Measurements from ENCODE around the gene OR6N1.

The OR6N1 gene, protein sequence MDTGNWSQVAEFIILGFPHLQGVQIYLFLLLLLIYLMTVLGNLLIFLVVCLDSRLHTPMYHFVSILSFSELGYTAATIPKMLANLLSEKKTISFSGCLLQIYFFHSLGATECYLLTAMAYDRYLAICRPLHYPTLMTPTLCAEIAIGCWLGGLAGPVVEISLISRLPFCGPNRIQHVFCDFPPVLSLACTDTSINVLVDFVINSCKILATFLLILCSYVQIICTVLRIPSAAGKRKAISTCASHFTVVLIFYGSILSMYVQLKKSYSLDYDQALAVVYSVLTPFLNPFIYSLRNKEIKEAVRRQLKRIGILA

DNA sequence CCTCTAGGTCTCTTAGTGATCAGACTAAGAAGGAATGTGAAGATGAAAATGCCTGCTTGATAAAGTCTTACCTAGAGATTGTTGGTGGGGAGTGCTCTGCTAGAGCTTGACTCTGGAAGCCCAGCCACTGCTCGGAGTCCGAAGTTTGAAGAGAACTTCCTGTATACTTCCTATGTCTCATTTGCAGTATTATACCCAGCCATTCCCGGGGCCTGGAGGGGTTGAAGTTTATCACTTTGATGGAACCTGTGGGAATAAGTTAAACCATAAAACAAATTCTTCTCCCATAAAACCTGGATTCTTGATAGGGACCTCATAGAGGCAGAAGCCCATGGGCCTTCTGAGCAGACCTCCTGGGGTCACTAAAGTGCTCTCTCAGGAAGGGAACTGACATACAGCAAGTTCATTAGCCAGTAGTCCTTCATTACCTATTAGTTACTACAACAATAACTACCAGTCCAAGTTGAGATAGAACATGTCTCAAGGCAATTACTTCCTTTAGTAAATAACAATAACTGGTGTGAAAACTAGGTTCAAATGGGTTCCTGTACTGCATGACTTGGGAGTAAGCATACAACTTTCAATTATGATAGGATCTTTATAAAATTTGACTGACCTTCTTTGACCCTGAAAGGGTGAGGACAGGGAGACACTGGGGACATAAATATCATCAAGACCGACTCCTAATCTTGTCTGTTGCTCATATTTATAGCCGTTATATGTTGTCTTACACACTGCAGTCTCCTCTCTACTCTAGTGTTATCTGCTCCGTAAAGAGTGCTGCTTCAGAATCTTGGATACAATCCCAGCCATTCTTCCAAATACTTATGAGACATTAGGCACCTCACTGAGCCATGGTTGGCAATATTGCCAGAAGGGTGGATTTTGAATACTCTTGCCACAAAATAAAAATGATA, at the start of gene OR6N1:
Gene OR6N1, minus strand, starts transcription at position 246 of the 917 bp plus-strand sequence. CDS start 5,513 bp downstream, outside the sequence.
- DNase-seq (ENCODE audit: low read depth in 2 of 2), result no peak

DNA sequence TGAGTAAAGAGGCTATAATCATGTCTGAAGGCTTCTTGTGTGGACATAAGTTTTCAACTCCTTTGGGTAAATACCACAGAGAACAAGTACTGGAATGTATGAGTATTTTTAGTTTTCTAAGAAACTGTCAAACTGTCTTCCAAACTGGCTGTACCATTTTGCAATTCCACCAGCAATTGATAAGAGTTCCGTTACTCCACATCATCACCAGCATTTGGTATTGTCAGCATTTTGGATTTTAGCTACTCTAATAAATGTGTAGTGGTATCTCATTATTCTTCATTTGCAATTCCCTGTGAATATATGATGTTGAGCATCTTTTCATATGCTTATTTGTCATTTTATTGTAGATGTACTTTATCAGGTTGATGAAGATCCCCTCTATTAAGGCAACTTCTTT, 49.7 kb upstream of the OR6N1 start:
- no peak for DNase-seq (ENCODE audit: low read depth in 2 of 2)

DNA sequence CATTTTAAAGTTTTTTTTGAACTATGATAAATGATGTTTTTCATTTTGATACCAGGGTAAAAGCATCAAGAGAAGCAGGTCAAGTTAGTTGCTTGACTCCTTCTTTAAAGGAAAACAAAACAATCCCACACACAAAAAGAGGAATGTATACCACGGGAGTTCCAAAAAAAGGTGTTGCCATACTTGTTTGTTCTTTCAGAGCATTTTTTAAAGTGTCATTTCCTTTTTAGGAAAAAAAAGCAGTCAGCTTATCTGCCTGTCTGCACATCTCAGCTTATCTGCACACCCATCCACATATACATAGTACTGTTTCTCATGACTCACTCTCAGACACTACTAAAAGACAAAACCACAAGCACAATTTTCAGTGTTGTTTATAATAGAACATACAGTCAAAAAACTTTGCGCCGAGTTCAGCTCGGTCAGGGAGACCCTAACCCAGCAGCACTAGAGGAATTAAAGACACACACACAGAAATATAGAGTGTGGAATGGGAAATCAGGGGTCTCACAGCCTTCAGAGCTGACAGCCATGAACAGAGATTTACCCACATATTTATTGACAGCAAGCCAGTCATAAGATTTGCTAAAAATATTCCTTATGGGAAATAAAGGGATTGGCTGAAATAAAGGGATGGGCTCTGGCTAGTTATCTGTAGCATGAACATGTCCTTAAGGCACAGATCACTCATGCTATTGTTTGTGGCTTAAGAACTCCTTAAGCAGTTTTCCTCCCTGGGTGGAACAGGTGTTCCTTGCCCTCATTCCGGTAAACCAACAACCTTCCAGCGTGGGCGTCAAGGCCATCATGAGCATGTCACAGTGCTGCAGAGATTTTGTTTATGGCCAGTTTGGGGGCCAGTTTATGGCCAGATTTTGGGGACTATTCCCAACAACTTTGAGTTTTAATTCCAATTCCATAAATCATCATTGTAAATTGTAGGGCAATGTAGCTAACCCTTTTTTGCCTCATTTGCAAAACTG, 47.8 kb upstream of the OR6N1 start:
- peak; percentile 0 to 7 for DNase-seq (ENCODE audit: low read depth in 2 of 2)

DNA sequence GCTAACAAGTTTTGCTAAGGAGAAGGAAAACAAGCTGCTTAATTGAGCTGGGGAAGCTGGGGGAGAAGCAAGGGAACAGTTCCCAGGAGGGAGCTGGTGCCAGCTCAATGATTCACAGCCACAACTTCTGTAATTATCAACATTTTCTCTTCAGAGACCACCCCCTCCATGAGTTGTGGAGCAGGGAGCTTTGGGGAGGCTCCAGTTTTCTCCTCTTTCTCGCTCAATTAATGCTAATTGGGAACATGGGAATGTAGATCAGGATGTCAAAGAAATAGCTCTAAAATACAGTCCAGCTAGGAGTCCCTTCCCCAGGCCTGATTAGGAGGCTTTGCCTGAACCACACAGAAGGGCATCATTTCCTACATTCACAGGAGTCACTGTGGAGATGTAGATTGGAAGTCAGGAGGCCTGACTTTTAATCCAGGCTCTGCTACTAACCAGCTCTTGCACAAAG, 47.0 kb upstream of the OR6N1 start:
- DNase-seq (ENCODE audit: low read depth in 2 of 2), result no peak

DNA sequence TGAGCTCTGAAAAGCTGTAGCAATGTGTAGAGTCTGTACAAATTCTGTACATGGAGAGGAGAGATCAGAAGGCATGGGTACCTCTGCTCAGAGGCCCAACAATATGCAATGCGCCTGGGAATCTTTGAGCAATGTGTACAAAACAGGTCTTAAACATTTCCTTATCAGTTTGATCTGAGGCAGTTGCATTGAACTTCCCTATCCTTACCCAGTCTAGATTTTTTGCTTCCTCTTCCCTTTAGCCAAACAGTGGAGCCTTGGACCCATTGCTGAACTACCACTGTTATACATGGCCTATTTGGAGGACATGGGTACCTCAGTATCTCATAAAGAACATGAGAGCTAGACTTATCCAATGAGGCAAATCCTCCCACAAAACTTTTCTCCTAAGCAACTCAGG, 46.6 kb upstream of the OR6N1 start:
- no peak for DNase-seq (ENCODE audit: low read depth in 2 of 2)

DNA sequence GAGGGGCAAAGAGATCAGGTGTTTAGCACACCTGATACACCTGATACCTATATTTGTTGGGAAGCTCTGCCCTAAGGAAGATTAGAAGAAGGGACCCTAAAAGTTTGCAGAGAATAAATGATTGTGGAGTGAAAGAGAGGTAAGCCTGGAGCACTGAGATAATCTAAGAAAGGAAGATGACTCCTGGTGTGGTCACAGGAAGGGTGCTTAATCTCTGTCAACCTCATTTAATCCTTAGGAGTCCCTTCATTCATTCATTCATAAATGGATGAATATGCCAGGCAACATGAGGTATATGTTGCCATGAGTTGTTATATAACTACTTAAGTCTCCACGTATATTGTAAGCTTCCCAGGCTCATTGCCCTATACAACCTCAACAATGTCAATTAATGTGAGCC, 43.0 kb upstream of the OR6N1 start:
- DNase-seq (ENCODE audit: low read depth in 2 of 2), result no peak

DNA sequence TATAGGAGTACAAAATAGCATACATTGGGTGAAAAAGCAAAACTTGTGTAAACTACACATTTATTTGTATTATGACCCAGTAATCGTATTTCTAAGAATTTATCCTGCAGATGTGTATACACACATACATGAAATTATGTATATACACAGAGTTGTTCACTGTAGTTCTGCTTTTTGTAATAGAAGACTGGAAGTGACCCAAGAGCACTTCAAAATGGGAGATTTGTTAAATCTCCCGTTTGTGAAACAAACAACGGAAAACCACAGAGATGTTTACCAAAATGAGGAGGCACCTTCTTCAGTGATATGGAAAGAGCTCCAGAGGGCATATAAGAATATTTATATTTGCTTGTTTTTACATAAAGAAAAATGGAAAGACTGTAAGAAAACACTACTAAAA, 41.2 kb upstream of the OR6N1 start:
- no peak for DNase-seq (ENCODE audit: low read depth in 2 of 2)

DNA sequence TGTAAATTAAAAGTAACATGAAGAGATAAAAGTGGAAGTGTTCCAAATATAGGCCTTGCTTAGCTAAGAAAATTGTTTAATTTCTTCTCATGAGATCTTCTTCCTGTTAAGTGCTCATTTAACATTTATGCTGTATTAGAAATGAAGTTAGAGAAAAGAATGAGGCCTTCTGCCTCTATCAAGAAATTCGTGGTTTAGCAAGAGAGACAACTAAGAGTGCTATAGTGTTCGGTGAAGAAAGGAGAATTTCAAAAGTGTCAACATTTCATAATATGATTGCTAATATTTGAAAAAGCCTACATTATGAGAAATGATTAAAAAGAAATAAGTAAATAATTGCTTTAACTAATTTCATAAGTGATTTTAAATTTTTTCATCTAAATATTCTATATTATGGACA, 40.3 kb upstream of the OR6N1 start:
- no peak for DNase-seq (ENCODE audit: low read depth in 2 of 2)

DNA sequence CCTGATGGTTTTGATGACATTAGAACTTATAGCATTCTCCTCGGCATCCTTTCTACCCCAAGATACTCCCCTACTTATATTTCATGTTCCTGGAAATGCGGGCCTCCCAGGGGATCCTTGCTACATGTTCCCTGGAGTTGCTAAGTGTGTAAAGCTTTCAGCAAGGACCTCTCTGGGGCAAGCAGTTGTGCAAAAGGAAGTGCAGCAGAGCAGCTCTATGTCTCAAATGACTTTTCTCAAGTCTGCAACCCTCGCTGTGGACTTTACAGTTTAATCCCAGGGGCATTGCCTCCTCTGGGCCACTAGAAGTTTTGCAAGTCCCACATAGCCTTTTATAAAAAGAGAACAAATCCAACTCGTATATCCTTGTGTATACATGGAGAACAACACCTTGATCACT, 38.3 kb upstream of the OR6N1 start:
- DNase-seq (ENCODE audit: low read depth in 2 of 2), result no peak

DNA sequence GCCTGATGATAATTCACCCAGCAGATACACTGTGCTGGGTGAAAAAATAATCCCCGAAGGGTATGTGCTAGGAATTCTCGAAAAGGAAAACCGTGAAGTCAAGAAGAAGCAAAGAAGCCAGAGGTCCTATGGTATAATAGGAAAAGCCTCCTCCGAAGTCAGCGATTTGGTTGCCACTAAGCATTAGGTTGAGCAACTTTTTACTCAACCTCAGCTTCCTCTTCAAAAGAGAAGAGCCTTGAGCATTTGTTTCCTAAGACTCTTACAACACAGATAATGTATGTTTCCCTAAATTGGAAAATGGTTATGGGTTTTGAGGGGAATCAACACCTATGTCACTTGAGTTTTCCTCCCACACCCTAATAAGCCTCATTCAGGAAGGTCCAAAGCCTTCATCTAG, 37.9 kb upstream of the OR6N1 start:
- DNase-seq (ENCODE audit: low read depth in 2 of 2), result no peak

DNA sequence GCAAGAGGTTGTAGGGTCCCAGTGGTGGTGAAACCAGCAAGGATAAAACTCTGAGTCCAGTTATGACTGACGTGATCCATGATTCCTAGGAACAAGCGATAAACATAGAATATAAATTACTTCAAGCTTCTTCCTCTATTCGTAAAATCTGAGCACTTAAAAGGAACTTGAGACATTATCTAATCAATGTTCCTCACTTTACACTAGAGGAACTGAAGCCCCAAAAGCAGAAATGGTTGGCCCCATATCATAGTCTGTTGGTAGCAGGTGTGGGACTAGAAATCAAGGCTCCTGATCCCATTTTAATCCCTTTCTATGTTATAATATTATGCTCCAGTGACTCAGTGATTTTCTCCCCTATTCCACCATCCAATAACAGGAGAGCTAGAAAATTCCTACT, 37.3 kb upstream of the OR6N1 start:
- no peak for DNase-seq (ENCODE audit: low read depth in 2 of 2)

DNA sequence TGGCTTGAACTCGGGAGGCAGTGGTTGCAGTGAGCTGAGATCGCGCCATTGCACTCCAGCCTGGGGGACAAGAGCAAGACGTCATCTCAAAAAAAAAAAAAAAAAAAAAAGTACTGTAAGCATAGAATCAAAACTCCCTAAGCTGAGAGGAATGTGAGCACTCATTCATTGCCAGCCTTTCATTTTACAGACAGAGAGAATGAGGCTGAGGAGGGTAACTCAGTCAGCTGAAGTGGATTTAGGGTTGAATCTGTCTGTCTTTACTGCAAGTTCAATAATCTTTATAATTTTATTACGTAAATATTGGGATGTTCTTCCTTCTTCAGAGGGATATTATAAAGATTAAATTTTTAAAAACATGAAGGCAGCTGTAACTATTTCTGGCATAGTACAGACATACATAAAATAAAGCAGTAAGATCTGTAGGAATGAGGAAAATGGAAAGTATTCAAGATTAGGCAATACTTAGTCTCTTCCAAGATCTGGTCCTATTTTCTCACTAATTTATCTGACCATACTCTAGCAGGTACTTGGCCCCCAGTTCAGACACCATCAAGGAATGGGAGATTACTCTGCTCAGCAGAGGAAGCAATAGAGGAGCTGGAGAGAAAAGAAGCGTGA, 35.0 kb upstream of the OR6N1 start:
- DNase-seq (ENCODE audit: low read depth in 2 of 2), result no peak

DNA sequence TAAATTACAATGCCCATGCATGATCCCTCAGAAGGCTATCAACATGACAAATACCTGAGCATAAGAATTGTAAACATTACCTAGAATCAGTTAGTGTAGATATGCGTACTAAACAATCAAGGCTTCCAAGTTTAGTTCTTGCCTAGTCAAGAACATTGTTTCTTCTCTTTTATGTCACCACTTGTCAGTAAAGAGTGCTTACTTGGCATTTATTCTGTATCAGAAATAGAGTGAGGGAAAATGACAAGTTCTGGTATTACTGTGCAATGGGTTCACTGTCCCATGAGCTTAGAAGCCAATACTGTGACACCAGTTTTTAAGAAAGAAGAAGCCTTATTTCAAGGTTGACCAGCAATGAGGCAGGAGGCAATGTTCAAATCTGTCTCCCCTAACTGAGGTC, 31.7 kb upstream of the OR6N1 start:
- no peak for DNase-seq (ENCODE audit: low read depth in 2 of 2)

DNA sequence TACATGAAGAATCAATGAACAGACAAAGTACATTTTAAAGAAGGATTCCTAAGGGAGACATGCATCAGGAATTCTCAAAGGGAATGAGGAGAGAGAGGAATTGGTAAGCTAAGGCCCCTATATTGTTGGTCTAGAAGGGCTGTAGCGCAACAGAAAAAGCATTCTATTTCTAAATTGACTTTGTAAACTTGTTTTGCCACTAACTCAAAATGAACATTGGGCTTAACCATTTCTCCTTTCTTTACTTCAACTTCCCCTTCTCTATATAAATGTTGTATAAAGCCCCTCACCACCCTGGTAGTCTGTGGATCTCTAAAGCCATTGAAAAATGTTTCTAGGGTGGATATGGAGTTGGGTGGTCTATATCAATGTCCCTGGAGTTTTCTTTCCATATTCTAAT, 29.4 kb upstream of the OR6N1 start:
- DNase-seq (ENCODE audit: low read depth in 2 of 2), result no peak

DNA sequence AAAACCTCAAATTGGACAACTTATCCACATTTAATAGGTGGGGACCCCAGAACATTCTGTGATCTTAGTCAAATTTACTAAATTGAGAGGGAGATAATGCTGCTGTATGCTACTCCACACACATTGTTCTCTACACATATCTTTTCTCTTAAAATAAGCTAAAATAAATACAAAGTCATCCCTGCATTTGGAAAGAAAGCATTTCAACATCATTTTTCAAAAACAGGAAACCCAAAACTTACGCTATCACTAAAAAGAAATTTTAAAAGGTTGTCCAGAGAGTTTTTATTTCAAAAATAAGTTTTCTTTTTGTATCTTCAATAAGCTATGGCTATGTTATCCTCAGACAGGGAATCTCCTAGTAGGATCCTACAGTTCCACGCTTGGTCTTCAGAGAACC, 28.5 kb upstream of the OR6N1 start:
- no peak for DNase-seq (ENCODE audit: low read depth in 2 of 2)

DNA sequence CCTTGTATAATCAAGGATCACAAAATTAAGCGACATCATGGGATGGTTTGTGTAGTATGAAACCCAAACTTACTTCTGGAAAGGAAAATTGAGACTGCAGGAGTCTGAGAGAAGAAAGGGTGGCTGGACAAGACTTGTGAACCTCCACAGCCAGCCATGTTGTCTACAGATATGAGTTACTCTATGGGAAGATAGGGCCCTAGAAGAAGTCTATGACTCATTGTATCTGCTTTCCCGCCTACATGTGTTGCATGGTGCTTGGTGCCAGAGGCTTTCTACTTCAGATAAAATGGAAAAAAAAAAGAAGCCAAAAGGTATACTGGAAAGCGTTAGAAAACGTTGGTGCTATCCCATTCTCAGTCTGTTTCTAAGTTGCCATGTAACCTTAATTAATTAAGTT, 27.7 kb upstream of the OR6N1 start:
- DNase-seq (ENCODE audit: low read depth in 2 of 2), result no peak

DNA sequence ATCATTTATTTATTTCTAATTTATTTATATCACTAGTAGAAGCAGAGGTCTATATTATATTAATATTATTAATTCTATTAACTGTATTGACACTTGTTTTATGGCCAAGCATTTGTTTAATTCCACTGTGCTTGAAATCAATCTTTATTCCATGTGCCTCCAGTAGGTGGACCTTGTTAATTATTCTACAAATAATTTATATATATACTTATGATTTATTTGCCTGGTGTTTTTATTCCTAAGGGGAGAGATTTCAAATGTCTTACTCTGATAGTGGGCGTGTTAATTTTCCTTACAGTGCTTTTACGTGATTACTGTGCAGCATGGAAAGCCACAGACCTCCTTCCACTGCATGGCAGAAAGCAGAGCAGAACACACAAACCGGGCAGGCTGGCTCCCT, 26.5 kb upstream of the OR6N1 start:
- no peak for DNase-seq (ENCODE audit: low read depth in 2 of 2)

DNA sequence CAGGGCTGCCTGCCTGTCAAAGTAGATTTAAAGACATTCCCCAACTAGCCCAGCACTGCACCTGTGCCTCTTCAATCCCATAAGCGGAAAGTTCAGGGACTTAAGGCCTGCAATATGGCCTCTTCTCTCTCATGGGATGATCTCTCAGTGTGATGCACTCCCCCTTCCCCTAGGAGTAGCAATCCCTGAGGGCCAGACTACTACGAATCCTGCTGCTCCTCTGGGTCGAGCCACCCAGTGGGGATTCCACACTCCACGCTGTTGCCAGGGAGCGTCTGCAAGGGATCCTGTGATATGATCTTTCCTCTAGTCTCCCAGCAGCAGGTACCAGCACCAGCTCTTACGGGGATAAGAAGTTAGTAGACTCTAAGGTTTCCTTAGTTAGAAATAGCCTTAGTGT, 22.3 kb upstream of the OR6N1 start:
- DNase-seq (ENCODE audit: low read depth in 2 of 2), result no peak

DNA sequence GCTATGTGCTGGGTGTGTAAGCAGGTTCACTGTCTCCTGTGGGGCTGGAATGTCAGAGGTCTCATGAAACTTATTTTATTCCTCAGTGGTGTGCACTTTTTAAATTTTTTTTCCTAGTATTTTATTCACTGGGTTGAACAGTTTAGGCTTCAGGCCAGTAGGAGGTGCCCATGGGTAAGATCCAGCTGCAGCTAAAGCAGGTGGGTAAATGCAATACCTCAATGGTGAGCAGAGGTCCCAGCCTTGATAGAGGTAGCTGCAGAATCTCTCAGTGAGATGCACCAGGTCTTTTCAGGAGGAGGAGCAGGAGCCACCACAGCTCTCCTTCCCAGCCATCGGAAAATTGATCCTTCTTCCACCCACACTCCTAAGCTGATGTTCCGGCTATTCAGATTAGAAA, 21.6 kb upstream of the OR6N1 start:
- DNase-seq (ENCODE audit: low read depth in 2 of 2), result peak in 1 of 2 donors; percentile 30

DNA sequence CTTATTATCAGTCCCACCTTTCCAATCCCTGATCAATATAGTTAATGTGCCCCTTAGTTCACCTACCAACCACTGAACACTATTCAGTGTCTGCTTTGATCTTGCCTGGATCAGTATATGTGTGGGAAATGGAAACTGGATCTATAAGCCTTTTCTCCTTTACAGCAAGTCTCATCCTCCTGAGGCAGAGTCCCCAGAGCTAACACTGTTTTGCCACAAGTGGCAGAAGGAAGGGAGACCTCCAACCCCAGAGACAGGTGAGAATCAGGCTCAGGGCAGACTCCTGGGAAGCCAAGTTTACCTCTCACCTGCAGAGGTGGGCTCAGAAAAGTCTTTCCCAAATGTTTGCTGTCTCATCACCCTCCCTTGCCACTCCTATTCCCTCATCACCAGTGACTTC, 9.1 kb upstream of the OR6N1 start, which contains the start of gene OR6N2:
Gene OR6N2, minus strand, starts transcription at position 101 of the 400 bp plus-strand sequence. CDS start 3,569 bp downstream, outside the sequence.
- no peak for DNase-seq (ENCODE audit: low read depth in 2 of 2)

DNA sequence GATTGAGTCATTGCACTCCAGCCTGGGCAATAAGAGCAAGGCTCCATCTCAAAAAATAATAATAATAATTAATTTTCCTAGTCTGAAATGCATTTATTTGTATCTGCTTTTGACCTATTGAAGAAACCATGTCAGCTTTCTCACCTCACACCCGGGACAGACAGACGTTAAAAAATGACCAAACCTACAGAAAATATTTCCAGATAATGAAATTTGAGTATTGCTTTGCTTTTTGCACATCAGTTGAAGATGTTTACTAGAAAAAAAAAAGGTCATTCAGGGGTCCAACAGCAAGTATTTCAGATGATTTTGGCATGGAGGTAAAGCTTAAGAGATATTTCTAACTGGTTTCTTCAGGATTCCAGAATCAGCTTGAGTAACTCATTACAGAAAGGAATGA, 17.6 kb downstream of the OR6N1 start, which contains the start of gene OR6K6:
Gene OR6K6, plus strand, starts transcription at position 301 of the 400 bp plus-strand sequence. CDS start 168 bp downstream, outside the sequence.
- no peak for DNase-seq (ENCODE audit: low read depth in 2 of 2)

Data from stimulated activated CD4-positive, alpha-beta T cell treated with anti-CD3 and anti-CD28 coated beads, Interleukin-15, amount 100 ng/mL, for 48 hours (primary cell).